Myocyte (in vitro differentiated cells): Measurements from ENCODE around the gene MCF2L. TPM values are rescaled to one million over a fixed set of nuclear protein-coding genes. Genes with fewer than 3 reads are reported as not detected.

Experiments
- DNase-seq: peaks from one replicate; pipeline ENCODE4 v3.0.0-alpha.2; 2012; ENCODE audit warnings: low read depth
- total RNA-seq: library from RNA; depleted of rRNA; stranded (reverse); fragments of >200 nt; gene quantifications from 2 replicates; pipeline ENCODE4 v1.2.3, GENCODE V29; 2014

MCF2L gene
- total RNA-seq, 1 donor from 2014 or later, result 34.4 TPM

GRCh38 chr13:113140677-113141600 is 171.9 kb downstream of the MCF2L start:
- no peak for DNase-seq

GRCh38 chr13:113141601-113141970 is 172.6 kb downstream of the MCF2L start:
- DNase-seq, result no peak

GRCh38 chr13:113142876-113143275 is 173.9 kb downstream of the MCF2L start:
- DNase-seq, result no peak

- DNase-seq, result no peak
These were observed 174.6 kb downstream of the MCF2L start for GRCh38 chr13:113143466-113144254.

- DNase-seq, result no peak
These were observed 175.2 kb downstream of the MCF2L start for GRCh38 chr13:113144255-113144629.

GRCh38 chr13:113145496-113145895 is 176.5 kb downstream of the MCF2L start:
- DNase-seq, result no peak

GRCh38 chr13:113145911-113146598 is 177.0 kb downstream of the MCF2L start:
- no peak for DNase-seq

GRCh38 chr13:113146750-113147149 is 177.7 kb downstream of the MCF2L start:
- no peak for DNase-seq

- no peak for DNase-seq
These were observed 178.2 kb downstream of the MCF2L start for GRCh38 chr13:113147206-113147605.

GRCh38 chr13:113148407-113148806 is 179.4 kb downstream of the MCF2L start:
- no peak for DNase-seq

GRCh38 chr13:113148940-113149503 is 180.0 kb downstream of the MCF2L start:
- no peak for DNase-seq

Other genes with a start within 250 kb of the MCF2L start
- not detected in 2 replicates for gene F7, start 136.6 kb downstream of the MCF2L start, total RNA-seq
- gene F10, start 153.6 kb downstream of the MCF2L start, total RNA-seq, result 0.42 and 1.3 TPM in 2 replicates
- gene PROZ, start 189.4 kb downstream of the MCF2L start, total RNA-seq, result not detected in 2 replicates
- gene PCID2, start 239.5 kb downstream of the MCF2L start, total RNA-seq, result 53.3 and 63.2 TPM in 2 replicates
- 108 and 130 TPM in 2 replicates for gene CUL4A, start 240.4 kb downstream of the MCF2L start, total RNA-seq